Activated B cell treated with CpG ODN at 0.5 μM for 24 hours (primary cell): Measurements from ENCODE around the gene ANKRD62. TPM values are rescaled to one million over a fixed set of nuclear protein-coding genes. Genes with fewer than 3 reads are reported as not detected.
"Not testable (repeated sequence)": the region's sequence is repeated elsewhere in the genome, so short reads cannot be mapped to it uniquely, and the experiment has no call there.

Source experiments
- ATAC-seq: fragments of 200-7000 bp; cut with Tn5 transposase; one replicate; pipeline ENCODE4 v1.10.0; 2021; ENCODE audit warnings: low read depth, mild to moderate bottlenecking, moderate library complexity
- CTCF ChIA-PET: fragments of 350-600 bp; sonication (Branson Sonifier 250); formaldehyde crosslinking; loops from one replicate; lab custom pipeline; 2021; ENCODE audit warnings: antibody characterized with exemption; lab: Charles Lee
- POLR2A ChIA-PET: fragments of 350-600 bp; sonication (Branson Sonifier 250); formaldehyde crosslinking; loops from one replicate; lab custom pipeline; 2021; ENCODE audit warnings: antibody characterized with exemption; lab: Charles Lee
- DNase-seq: peaks from one replicate; pipeline ENCODE4 v3.0.0; 2022
- H3K27ac Mint-ChIP-seq: one replicate; pipeline ENCODE4 v1.8.0; 2020; ENCODE audit warnings: mixed read lengths
- H3K27me3 Mint-ChIP-seq: one replicate; pipeline ENCODE4 v1.8.0; 2021; ENCODE audit warnings: mixed read lengths
- H3K36me3 Mint-ChIP-seq: one replicate; pipeline ENCODE4 v1.8.0; 2021; ENCODE audit warnings: low read depth, mixed read lengths
- H3K4me1 Mint-ChIP-seq: one replicate; pipeline ENCODE4 v1.8.0; 2021; ENCODE audit warnings: mixed read lengths
- H3K4me3 Mint-ChIP-seq: one replicate; pipeline ENCODE4 v1.8.0; 2020; ENCODE audit warnings: mild to moderate bottlenecking, mixed read lengths
- H3K9me3 Mint-ChIP-seq: one replicate; pipeline ENCODE4 v1.8.0; 2020; ENCODE audit warnings: mixed read lengths
- CTCF ChIP-seq: fragments of 200-600 bp; IDR thresholded peaks from one replicate; pipeline ENCODE4 v1.8.0; 2022; ENCODE audit warnings: antibody characterized with exemption, mild to moderate bottlenecking
- intact Hi-C: fragments of 100-400 bp; cut with micrococcal nuclease; formaldehyde crosslinking; loops from one replicate; pipeline ENCODE4 v1.15.1; 2024
- total RNA-seq: library from RNA; stranded (reverse); gene quantifications from 2 replicates; pipeline ENCODE4 v1.2.3, GENCODE V29; 2022

Gene ANKRD62
- total RNA-seq, 1 donor from 2014 or later, result not detected

GRCh38 chr18:12072996-12073395 lies 20.6 kb upstream of the ANKRD62 start:
- no peak for TF ChIP-seq CTCF
- peaks cover 5% of the 10 kb centered on the region for H3K27me3 Mint-ChIP-seq
- no peak for DNase-seq
- no peak overlapping the region for H3K4me3 Mint-ChIP-seq
- no peaks in the 10 kb centered on the region for H3K4me1 Mint-ChIP-seq
- no peaks in the 10 kb centered on the region for H3K9me3 Mint-ChIP-seq
- ChIA-PET CTCF (no interaction called here), POLR2A (no interaction called here)
- intact Hi-C loops, result no loop called here
- no peak overlapping the region for H3K27ac Mint-ChIP-seq
- H3K36me3 Mint-ChIP-seq, result no peaks in the 10 kb centered on the region
- ATAC-seq, result no peak

GRCh38 chr18:12074736-12075135 lies 18.9 kb upstream of the ANKRD62 start:
- no peak overlapping the region for H3K27ac Mint-ChIP-seq
- H3K9me3 Mint-ChIP-seq, result no peaks in the 10 kb centered on the region
- DNase-seq (no peak), ATAC-seq (no peak)
- ChIA-PET POLR2A (no interaction called here), CTCF (no interaction called here)
- no peaks in the 10 kb centered on the region for H3K4me1 Mint-ChIP-seq
- H3K4me3 Mint-ChIP-seq, result no peak overlapping the region
- intact Hi-C loops, result no loop called here
- H3K27me3 Mint-ChIP-seq, result peaks cover 3% of the 10 kb centered on the region
- no peak for TF ChIP-seq CTCF
- H3K36me3 Mint-ChIP-seq, result no peaks in the 10 kb centered on the region

- H3K27me3 Mint-ChIP-seq, result peaks cover 3% of the 10 kb centered on the region
- no peak for TF ChIP-seq CTCF
- H3K9me3 Mint-ChIP-seq, result no peaks in the 10 kb centered on the region
- intact Hi-C loops, result no loop called here
- no peak overlapping the region for H3K27ac Mint-ChIP-seq
- ATAC-seq, result peak; percentile 56
- no peaks in the 10 kb centered on the region for H3K36me3 Mint-ChIP-seq
- no peaks in the 10 kb centered on the region for H3K4me1 Mint-ChIP-seq
- H3K4me3 Mint-ChIP-seq, result peak overlapping the region; percentile 32
- CTCF ChIA-PET, result no interaction called here
- POLR2A ChIA-PET, result no interaction called here
- no peak for DNase-seq
These were observed 17.1 kb upstream of the ANKRD62 start for GRCh38 chr18:12076424-12077140.

- DNase-seq, ATAC-seq, H3K27me3 Mint-ChIP-seq, H3K4me1 Mint-ChIP-seq, H3K27ac Mint-ChIP-seq, intact Hi-C loops, H3K36me3 Mint-ChIP-seq, H3K9me3 Mint-ChIP-seq, H3K4me3 Mint-ChIP-seq, POLR2A ChIA-PET, CTCF ChIA-PET: not testable (repeated sequence)
These were observed 15.6 kb upstream of the ANKRD62 start for GRCh38 chr18:12077994-12078393.

- CTCF ChIA-PET, result no interaction called here
- intact Hi-C loops, result no loop called here
- Mint-ChIP-seq H3K4me1 (no peaks in the 10 kb centered on the region), H3K27me3 (peaks cover 7% of the 10 kb centered on the region), H3K9me3 (no peaks in the 10 kb centered on the region), H3K4me3 (no peak overlapping the region), H3K36me3 (no peaks in the 10 kb centered on the region), H3K27ac (no peak overlapping the region)
- DNase-seq (no peak), ATAC-seq (no peak)
- POLR2A ChIA-PET, result no interaction called here
- no peak for TF ChIP-seq CTCF
These were observed 14.0 kb upstream of the ANKRD62 start for GRCh38 chr18:12079491-12080237.
